IPS-NIHi11 (cell line): ENCODE data around the gene FRAS1.
"Not testable (repeated sequence)": the region's sequence is repeated elsewhere in the genome, so short reads cannot be mapped to it uniquely, and the experiment has no call there.

Source experiments
- DNase-seq: peaks from one replicate; pipeline ENCODE4 v3.0.0; 2012; ENCODE audit warnings: mixed read lengths, low spot score

FRAS1 gene

GRCh38 chr4:78441756-78442155, 384.6 kb downstream of the FRAS1 start:
- DNase-seq: no peak

- DNase-seq: no peak
Observed at GRCh38 chr4:78446619-78447018, 389.5 kb downstream of the FRAS1 start.

GRCh38 chr4:78451407-78451806, 394.3 kb downstream of the FRAS1 start:
- DNase-seq: no peak

GRCh38 chr4:78454016-78454415, 396.9 kb downstream of the FRAS1 start:
- no peak for DNase-seq

- DNase-seq: no peak
Observed at GRCh38 chr4:78457751-78458150, 400.6 kb downstream of the FRAS1 start.

- no peak for DNase-seq
Observed at GRCh38 chr4:78459327-78459726, 402.2 kb downstream of the FRAS1 start.

GRCh38 chr4:78460368-78460767, 403.2 kb downstream of the FRAS1 start:
- no peak for DNase-seq

GRCh38 chr4:78464265-78464664, 407.1 kb downstream of the FRAS1 start:
- no peak for DNase-seq

- DNase-seq: not testable (repeated sequence)
Observed at GRCh38 chr4:78467223-78467622, 410.1 kb downstream of the FRAS1 start.

GRCh38 chr4:78468272-78468671, 411.1 kb downstream of the FRAS1 start:
- no peak for DNase-seq

- no peak for DNase-seq
Observed at GRCh38 chr4:78476108-78476704, 419.1 kb downstream of the FRAS1 start.

GRCh38 chr4:78477276-78477675, 420.2 kb downstream of the FRAS1 start:
- no peak for DNase-seq

- no peak for DNase-seq
Observed at GRCh38 chr4:78478523-78478922, 421.4 kb downstream of the FRAS1 start.

- no peak for DNase-seq
Observed at GRCh38 chr4:78480286-78480685, 423.2 kb downstream of the FRAS1 start.

- no peak for DNase-seq
Observed at GRCh38 chr4:78481180-78481579, 424.1 kb downstream of the FRAS1 start.

- DNase-seq: no peak
Observed at GRCh38 chr4:78482281-78482680, 425.2 kb downstream of the FRAS1 start.

GRCh38 chr4:78483811-78484210, 426.7 kb downstream of the FRAS1 start:
- DNase-seq: no peak

- no peak for DNase-seq
Observed at GRCh38 chr4:78484574-78484973, 427.5 kb downstream of the FRAS1 start.

- no peak for DNase-seq
Observed at GRCh38 chr4:78493731-78494130, 436.6 kb downstream of the FRAS1 start.

- DNase-seq: no peak
Observed at GRCh38 chr4:78496021-78496643, 439.0 kb downstream of the FRAS1 start.

- not testable (repeated sequence) for DNase-seq
Observed at GRCh38 chr4:78506260-78506659, 449.1 kb downstream of the FRAS1 start.

- no peak for DNase-seq
Observed at GRCh38 chr4:78509043-78509442, 451.9 kb downstream of the FRAS1 start.

GRCh38 chr4:78510108-78510507, 453.0 kb downstream of the FRAS1 start:
- no peak for DNase-seq

GRCh38 chr4:78510681-78511080, 453.6 kb downstream of the FRAS1 start:
- no peak for DNase-seq
